Stimulated activated naive CD8-positive, alpha-beta T cell treated with anti-CD3 and anti-CD28 coated beads, Interleukin-15, Interleukin-2, amounts not matched to agents 100 U/mL and 50 U/mL, for 24 hours (primary cell): ENCODE data around the gene HNRNPA3.
"Not testable (repeated sequence)": the region's sequence is repeated elsewhere in the genome, so short reads cannot be mapped to it uniquely, and the experiment has no call there.

Experiments used
- ATAC-seq: fragments of 150-1000 bp; cut with Tn5 transposase; one replicate; pipeline ENCODE4 v1.10.0; 2021
- DNase-seq: peaks from one replicate; pipeline ENCODE4 v3.0.0; 2021

HNRNPA3 gene

DNA sequence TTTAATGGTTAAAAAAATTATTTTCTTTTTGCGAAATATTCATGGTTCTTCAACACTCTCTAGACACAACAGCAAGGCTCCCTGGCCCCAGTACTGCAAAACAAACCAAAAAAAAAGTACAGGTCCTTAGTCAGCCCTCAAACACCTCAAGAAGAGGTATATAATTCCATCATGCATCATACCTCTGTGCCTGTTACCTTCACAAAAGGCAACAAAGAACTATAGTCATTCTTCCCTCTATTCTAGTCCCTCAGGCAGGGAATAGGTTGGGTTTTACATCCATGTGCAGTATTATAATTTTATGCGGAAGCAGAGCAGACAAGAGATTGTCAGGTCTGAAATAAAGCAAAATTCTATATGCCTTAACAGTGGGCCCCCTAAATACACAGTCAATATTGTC, 43.4 kb downstream of the HNRNPA3 start:
- ATAC-seq (no peak), DNase-seq (no peak)

DNA sequence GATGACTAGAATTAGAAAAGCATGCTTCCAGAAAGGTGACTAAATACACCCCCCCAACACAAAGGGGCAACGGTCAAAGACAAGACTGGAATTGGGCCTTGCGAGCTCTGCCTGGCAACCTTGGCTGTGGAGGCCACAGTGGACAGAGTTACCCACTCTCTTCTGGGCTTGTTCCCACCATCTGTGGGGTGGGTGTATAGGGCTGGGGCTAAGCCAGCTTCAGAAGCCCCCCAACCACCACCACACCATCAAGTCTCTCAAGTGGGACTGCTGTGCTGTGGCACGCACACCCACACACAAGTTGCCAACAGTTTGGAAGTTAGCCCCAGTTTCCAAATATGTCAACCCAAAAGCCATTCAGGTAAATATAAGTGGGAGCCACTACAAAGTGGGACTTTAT, 44.1 kb downstream of the HNRNPA3 start:
- ATAC-seq (no peak), DNase-seq (no peak)

DNA sequence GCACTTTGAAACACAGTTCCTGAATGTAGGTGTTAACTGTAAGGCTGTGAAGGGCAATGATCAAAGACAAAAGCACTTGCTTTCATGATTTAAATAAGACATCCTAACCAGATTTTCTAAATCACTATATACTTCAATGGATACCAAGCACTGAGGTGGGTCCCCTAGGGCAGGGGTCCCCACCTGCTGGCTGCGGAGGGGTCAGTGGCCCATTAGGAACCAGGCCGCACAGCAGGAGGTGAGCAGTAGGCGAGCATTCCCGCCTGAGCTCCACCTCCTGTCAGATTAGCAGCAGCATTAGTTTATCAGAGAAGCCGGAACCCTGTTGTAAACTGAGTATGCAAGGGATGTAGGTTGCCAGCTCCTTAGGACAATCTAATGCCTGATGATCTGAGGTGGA, 44.9 kb downstream of the HNRNPA3 start:
- ATAC-seq, result no peak
- DNase-seq, result no peak

DNA sequence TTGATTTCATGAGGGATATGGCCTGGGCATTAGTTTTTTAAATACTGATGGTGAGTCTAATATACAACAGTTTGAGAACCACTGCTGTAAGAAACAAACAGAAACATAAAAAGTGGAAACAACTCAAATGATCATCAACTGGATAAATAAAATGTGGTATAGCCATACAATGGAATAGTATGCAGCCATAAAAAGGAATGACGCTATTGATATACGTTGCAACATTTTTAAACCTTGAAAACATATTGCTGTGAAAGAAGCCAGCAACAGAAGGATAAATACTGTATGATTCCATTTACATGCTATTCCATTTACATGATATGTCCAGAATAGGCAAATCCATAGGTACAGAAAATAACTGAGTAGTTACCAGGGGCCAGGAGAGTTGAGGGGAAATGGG, 45.5 kb downstream of the HNRNPA3 start:
- DNase-seq (no peak), ATAC-seq (no peak)

DNA sequence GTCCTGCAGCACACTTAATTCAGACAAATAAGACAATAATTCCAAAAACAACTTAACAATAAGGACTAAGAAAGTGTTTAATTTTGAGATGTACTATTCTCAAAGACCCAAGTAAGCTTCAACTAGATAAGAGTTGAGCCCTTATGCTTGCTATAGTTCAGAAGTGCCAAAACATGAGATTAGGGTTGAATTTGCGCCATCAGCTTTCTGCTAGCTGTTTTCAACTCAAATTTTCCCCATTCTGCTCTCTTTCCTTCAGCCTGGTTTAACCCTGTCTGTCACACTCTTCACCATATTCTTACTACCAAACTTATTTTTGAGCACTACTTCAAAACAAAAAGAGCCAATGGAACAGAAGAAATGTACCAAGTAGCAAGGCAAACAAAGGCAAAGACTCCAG, 47.8 kb downstream of the HNRNPA3 start:
- no peak for DNase-seq
- ATAC-seq, result no peak

DNA sequence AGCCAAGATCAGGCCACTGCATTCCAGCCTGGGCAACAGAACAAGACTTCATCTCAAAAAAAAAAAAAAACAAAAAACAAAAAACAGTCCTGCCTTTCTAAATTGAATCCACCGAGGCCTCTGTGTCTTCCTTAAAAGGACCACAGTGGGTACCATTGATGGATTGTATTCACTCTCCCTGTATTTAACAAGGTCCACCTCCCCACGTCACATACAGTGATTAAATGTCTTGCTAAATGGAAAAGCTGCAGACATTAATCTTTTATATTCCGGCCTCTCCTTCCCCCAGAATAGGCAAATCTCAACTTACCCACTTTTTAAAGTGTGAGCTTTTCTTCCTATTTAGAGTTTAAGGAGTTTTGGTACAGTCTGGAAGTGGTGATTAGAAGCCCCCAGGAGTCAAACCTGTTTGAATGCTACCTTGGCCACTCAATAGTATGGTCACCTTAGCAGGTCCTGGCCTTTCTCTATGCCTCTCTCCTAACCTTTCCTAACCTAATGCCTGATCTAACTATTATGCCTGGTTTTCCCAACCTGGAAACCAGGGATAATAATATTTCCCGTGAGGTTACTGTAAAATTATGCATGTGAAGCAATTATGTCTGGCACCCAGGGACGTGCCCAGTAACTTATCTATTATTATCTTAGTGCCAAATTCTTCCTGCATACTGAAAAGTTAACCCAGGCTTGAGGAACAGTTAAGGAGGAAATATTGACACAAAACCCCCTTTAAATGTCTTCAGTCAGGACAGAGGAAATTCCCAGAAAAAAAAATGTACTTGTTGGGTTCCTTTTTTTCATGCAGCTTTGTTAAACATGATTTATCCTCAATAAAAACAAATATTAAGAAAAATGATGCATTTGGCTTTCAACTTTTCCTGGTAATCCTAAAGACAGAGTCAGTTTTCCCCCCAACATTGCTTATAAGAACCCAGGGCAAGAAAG, 48.8 kb downstream of the HNRNPA3 start:
- ATAC-seq, result no peak
- no peak for DNase-seq

DNA sequence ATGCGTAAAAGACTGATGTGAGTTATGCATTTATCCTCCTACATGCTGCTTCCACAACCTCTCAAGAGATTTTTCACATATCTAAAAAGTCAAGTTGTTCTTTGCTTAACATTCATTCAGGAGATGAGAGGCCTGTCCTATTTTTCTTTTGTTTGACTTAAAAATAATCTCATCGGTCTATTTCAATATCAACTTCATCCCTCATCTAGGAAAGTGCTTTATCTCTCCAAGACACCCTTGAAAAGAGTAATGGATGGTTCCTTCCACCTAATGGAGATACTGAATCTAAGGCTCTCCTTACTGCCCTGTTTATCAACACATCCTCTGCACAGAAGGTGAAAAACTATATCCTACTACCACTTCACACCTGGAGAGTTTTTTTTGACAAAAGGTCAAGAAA, 49.5 kb downstream of the HNRNPA3 start:
- no peak for ATAC-seq
- no peak for DNase-seq

DNA sequence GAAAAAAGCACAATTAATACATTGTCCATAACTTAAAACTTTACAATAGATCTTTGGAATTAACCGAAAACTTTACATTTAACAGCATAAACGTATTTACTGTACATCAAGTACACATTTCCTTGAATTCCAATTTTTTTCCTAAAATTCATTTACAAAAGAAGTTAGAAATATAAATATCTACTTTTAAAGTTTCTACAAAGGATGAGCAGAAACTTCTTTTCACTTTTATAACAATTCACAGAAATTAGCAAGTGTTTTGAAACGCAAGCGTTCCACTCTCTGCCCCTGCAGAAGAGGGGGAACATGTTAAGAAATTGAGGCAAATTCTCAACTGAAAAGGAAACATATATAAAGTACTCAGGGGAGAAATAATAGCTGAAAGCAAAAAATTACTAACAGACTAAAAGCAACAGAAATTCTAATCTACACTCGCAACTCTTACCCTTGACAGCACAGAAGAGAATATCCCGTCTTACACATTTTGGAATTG, 50.4 kb downstream of the HNRNPA3 start:
- no peak for DNase-seq
- ATAC-seq, result no peak

DNA sequence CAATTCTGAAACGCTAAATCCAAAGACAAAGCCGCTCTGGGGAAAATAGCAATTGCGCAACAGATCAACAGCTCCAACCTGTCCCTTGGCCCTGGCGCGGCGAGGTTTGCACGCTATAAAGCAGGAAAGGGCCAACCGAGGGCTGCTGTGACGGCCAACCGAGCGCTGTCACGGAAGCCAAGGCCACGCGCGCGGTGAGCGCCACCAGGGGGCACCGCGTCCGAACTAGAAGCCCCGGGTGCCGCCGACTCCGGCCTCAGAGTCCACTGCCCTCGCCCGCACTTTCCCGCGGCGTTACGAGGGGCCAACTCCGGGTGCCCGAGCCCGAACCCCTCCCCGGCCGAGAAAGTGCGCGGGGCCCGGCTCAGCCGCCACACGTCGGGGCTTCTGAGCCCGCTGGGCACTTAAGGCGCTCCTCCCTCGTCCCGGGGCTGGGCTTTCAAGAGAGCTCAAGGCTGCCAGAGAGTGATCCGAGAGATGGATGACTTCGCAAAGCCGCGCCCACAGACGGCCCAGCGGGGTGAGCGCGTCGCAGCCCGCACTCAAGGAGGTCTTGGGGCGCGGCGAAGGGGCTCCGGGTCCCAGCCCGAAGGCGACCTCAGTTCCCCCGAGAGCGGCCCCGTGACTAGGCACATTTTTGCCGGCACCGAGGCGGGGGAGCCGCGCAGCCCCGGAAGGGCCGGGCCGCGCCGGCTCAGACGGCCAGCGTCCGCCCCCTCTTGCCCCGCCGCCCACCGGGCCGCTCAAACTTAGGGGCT, 51.0 kb downstream of the HNRNPA3 start:
- ATAC-seq, result peak; percentile 64
- peak; percentile 95 for DNase-seq

DNA sequence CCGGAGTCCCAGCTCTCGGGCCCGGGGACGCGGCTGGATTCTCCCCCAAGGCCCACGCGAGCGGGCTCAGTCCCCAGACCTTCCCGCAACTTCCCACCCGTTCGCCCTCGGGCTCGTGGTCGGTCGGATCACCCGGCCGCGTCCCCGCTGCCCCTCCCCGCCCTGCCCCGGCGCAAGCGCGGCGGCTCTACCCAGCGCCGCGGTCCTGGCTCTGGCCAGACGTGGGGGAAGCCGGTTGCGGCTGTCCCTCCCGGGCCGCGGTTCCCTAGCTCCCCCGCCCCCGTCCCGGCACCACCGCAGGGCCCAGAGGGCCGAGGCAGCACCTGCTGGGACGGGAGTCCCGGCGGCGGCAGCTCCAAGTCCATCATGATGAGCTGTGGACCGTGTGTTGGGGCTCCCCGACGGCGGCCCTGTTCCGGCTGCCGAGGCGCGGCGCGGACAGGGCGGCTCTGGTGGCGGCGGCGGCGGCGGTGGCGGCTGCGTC, 51.7 kb downstream of the HNRNPA3 start:
- ATAC-seq (no peak), DNase-seq (no peak)

DNA sequence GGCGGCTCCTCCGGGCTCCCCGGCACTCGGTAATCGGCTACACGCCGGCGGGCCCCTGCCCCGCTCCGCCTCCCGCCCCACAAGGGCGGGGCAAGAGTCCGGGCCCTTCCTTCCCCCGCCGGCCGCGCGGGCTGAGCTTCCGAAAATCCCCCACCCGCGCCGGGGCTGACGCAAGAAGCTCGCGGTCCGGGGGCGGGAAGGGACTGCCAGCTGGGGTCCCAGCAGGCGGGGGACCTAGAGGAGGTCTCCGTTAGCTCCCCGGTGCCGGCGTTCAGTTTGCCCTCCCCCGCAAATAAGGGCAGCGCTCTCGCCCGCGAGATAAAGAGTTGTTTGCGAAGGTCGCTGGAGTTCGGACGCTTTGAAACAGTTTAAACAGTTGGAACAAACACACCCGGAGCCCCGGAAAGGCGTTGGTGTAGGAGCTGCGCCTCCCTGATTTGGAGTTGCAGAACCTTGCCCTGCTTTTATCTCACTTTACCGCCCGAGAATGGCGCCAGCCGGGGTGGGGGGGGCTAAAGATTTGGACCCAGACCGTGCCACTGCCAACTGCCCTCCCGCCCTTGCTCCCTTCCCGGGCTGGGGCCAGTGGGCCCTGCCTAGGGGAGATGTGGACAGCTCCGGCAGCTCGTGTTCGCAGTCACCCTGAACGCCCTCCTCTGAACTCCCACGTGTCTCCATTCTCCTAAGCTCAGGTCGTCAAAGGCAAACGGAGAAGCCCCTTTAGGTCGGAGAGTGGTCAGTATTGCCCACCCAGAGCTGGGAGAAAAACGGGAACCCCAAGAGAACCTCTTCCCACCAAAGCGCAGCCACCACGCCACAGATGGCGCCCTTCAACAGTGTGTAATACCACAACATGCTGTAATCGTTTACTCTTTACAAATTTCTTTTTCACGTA, 52.3 kb downstream of the HNRNPA3 start, which contains the start of gene NFE2L2:
Gene NFE2L2 (minus strand): TSS at position 35 of the 895 bp plus-strand sequence. CDS start 151 bp downstream, outside the sequence.
- DNase-seq, result peak; percentile 98
- peak; percentile 81 for ATAC-seq

DNA sequence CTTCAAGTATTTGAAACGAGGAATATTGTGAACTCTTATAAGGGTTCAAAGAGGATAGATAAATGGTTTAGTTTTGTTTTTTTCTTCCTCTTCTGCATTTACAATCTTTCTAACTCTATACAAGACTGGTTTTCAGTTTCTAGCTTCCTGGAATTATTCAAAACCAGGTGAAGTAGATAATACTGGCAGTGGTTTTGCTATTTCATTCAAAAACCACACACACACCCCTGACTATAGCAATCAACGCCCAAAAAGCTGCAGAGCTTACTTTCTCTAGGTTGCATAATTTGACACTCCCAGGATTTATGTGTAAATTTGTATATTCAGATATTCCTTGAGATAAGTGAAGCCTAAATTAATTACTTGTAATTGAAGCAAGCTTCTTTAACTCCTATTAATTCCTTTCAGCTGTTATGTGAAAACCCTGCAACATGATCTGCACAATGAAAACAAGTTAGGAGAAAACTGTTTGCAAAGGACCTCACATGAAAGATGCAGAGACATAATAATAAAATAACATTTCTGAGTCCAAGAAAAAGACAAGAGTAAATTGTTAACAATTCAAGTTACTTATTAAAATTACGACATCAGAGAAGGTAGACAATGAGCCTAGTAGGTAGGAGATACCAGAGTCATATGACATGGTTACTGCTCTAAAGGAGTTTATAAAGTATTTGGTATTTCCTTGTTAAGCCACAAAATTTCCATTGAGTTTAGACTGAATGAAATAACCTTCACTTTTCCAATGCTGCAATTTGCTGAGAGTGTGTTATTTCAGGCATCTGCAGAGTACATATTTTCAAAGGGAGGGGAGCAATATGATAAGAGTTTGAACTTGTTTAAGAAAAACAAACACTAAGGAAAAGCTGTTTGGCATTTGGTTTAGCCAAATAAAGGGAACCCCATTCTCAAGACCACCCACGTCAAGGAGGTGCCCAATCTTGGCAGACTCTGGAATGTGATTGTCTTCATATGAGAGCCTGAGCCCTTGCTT, 53.5 kb downstream of the HNRNPA3 start:
- ATAC-seq (no peak), DNase-seq (no peak)

DNA sequence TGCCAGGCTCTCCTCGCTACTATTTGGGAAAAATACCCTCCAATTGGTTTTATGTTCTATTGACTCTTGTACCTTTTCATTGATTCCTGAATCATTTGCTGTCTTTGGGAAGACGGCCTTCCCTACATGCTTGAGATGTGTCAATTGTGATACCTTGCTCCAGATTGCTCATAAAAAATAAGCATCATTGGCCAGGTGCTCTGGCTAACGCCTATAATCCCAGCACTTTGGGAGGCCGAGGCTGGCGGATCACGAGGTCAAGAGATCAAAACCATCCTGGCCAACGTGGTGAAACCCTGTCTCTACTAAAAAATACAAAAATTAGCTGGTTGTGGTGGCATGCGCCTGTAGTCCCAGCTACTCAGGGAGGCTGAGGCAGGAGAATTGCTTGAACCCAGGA, 54.4 kb downstream of the HNRNPA3 start:
- not testable (repeated sequence) for ATAC-seq, DNase-seq

DNA sequence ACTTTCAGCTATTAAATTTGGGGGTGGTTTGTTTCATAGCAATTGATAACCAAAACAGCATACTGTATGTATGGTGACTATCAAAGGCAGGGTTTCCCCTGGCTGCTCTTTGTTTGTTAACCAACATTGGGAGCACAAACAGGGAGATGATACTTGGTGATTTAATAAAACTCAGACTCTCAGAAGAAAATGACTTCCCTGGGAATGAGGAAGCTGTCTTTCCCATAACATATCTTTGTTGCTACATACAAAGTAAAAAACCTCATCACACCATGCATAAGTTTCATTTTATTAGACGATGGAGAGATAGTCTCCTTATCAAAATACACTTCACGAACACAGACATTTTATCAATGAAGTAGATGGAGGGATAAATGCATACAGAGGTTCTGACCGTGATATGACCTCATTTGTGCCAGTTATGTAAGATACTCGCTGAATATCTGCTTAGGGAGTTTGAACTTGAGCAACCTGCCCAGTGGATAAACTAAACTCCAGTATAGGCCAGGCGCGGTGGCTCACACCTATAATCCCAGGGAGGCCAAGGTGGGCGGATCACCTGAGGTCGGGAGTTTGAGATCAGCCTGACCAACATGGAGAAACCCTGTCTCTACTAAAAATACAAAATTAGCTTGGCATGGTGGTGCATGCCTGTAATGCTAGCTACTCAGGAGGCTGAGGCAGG, 55.7 kb downstream of the HNRNPA3 start:
- ATAC-seq (no peak), DNase-seq (no peak)

DNA sequence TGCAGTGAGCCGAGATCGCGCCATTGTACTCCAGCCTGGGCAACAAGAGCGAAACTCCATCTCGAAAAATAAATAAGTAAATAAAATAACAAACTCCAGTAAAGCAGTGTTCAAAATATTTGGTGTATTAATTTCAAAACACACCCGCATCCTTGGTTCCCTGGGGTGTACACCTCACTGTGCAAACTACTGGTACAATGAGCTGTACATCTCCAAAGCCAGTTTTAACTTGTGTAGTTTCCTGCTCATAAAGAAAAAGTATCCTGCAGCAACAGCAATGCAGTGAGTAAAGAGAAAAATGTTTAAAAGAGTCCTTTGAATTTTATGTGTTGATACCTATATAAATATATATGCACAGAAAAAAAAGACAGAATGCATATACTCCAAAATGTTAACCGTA, 56.3 kb downstream of the HNRNPA3 start:
- DNase-seq, result no peak
- no peak for ATAC-seq

DNA sequence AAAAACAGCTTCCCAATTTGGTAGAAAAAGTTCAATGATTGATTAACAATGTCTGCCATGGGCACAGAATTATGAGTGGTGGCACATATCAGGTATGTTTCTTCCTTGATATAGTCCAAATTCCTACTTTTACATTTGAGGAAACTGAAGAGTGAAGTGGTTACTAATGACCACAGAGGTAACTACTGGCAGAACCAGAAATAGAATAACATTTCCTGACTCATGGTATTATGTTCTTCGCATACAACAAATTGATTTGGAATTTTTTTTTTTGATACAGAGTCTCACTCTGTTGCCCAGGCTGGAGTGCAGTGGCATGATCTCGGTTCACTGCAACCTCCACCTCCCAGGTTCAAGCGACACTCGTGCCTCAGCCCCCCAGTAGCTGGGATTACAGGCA, 57.9 kb downstream of the HNRNPA3 start:
- ATAC-seq (no peak), DNase-seq (no peak)

DNA sequence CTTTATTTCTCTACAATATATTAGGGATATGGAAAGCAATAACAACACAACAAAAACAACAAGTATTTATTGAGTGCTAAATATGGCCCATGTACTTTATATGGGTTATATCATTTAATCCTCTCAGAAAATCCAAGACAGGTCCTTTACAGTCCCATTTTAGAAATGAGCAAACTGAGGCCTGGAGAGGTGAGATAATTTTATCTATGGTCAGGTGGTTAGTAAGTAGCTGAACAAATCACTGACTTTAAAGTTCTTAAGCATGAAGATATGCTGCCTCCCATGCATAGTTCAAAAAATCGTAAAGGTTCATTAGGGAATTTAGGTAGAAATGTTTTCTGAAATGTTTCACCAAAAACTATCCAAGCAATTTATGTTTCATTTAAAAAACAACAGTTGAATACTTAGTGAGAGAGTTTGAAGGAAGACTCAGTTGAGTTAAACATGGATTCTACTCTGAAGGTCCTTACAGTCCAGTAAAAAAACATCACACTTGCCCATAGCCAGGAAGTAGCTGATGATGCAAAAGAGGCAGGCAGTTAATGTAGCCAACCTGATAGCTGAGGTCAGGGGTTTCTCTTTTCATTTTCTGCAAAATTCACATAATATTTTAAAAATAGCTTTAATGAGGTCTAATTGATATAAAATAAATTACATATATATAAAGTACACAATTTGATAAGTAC, 59.5 kb downstream of the HNRNPA3 start:
- no peak for DNase-seq
- ATAC-seq, result no peak

DNA sequence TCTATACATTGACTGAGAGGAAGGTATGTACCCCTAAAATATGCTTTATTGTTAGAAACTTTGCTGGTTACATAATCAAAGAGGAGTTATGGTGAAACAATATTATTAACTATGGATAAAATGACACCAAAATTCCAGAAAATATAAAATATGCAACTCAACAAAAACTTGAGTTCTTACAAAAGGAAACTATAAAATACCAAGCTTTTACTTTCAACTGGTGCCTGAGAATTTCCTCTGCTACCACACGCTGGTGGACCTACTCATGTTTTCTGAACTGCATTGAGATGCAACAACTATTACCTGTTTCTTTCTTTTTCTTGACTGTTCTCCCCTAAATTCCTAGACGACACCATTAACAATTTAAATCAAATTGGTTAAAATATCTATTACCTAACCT, 60.2 kb downstream of the HNRNPA3 start:
- DNase-seq (no peak), ATAC-seq (no peak)

DNA sequence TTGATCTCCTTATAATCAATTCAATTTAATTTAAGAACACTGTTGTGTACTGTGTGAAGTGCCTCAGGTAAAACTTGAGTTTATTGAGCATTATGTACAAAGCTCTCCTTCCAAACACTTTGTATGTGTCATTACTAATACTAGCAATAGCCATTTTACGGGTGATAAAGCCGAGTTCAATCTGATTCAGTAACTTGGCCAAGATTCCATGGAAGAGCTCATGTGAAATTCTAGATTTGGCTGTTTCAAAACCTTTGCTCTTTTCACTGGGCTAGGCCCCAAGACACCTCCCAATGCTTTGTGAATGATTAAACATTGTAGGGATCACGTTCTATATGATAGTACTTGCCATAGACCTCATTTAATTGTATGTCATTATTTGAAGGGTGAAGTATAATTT, 60.8 kb downstream of the HNRNPA3 start:
- no peak for ATAC-seq

More for the DNA sequence above, 60.8 kb downstream of the HNRNPA3 start:
- no peak for DNase-seq
